Endodermal cell (in vitro differentiated cells): ENCODE data around the gene ORAI1. TPM values are rescaled to one million over a fixed set of nuclear protein-coding genes. Genes with fewer than 3 reads are reported as not detected.
"Not testable (repeated sequence)": the region's sequence is repeated elsewhere in the genome, so short reads cannot be mapped to it uniquely, and the experiment has no call there.

Experiments
- DNase-seq: peaks from one replicate; pipeline ENCODE4 v3.0.0-alpha.2; 2017
- H3K27ac ChIP-seq: 2 replicates; pipeline ENCODE4 v1.5.1; 2013; ENCODE audit warnings: mild to moderate bottlenecking, low read depth, low read length, moderate library complexity
- H3K27me3 ChIP-seq: 2 replicates; pipeline ENCODE4 v1.6.1; 2013; ENCODE audit warnings: mild to moderate bottlenecking, low read length, moderate library complexity; ENCODE audit not compliant: insufficient read depth, control insufficient read depth, poor library complexity, severe bottlenecking
- H3K36me3 ChIP-seq: 2 replicates; pipeline ENCODE4 v1.7.0; 2013; ENCODE audit warnings: mild to moderate bottlenecking, low read length, moderate library complexity; ENCODE audit not compliant: control insufficient read depth, insufficient read depth
- H3K4me1 ChIP-seq: one replicate; pipeline ENCODE4 v1.7.0; 2013; ENCODE audit warnings: low read length; ENCODE audit not compliant: control insufficient read depth, insufficient read depth
- H3K4me3 ChIP-seq: 2 replicates; pipeline ENCODE4 v1.5.1; 2013; ENCODE audit warnings: mild to moderate bottlenecking, low read length, moderate library complexity
- H3K9ac ChIP-seq: 2 replicates; pipeline ENCODE4 v1.6.1; 2013; ENCODE audit warnings: mild to moderate bottlenecking, low read length, moderate library complexity; ENCODE audit not compliant: poor library complexity, severe bottlenecking; ENCODE audit errors: extremely low read depth
- H3K9me3 ChIP-seq: 2 replicates; pipeline ENCODE4 v1.6.1; 2013; ENCODE audit warnings: mild to moderate bottlenecking, low read length, moderate library complexity; ENCODE audit not compliant: control insufficient read depth
- H3K27ac Mint-ChIP-seq: 2 replicates; pipeline ENCODE4 v1.8.0; 2020; ENCODE audit warnings: mixed read lengths
- H3K27me3 Mint-ChIP-seq: 2 replicates; pipeline ENCODE4 v1.8.0; 2021; ENCODE audit warnings: mild to moderate bottlenecking, mixed read lengths; ENCODE audit not compliant: insufficient read depth
- H3K36me3 Mint-ChIP-seq: 2 replicates; pipeline ENCODE4 v1.8.0; 2020; ENCODE audit warnings: low read depth, mixed read lengths
- H3K4me1 Mint-ChIP-seq: 2 replicates; pipeline ENCODE4 v1.8.0; 2020; ENCODE audit warnings: mixed read lengths
- H3K4me3 Mint-ChIP-seq: 2 replicates; pipeline ENCODE4 v1.8.0; 2020; ENCODE audit warnings: mild to moderate bottlenecking, moderate library complexity, mixed read lengths
- H3K9me3 Mint-ChIP-seq: 2 replicates; pipeline ENCODE4 v1.8.0; 2020; ENCODE audit warnings: mild to moderate bottlenecking, mixed read lengths
- WGBS, 2 experiments: methylation state at CpG; one replicate each; pipeline versions ENCODE4 v1.1.5 to v1.1.7; 2013; ENCODE audit warnings: missing lambda C conversion rate in 2 of 2, mixed read lengths in 1 of 2; ENCODE audit not compliant: insufficient coverage in 1 of 2, insufficient read length in 1 of 2; 5-methylcytosine and 5-hydroxymethylcytosine counted together
- total RNA-seq, 2 donors: library from RNA; stranded (reverse); fragmentation: NEBNext Ultra II Directional in 1 of 2; extraction: Animal tissue kit (Norgen Biotek cat#: 25700) in 1 of 2; gene quantifications; 2 replicates in 1 of 2; 3 replicates in 1 of 2; pipeline ENCODE4 v1.2.1, GENCODE V29; 2021
- TF ChIP-seq, protein P1 (sequence below): fragments of 200-600 bp; sonication (generic); conservative IDR thresholded peaks from 2 replicates; pipeline ENCODE4 v1.5.0; 2021; ENCODE audit warnings: antibody characterized with exemption, mild to moderate bottlenecking

The ORAI1 gene
- total RNA-seq, 2 donors from 2014 or later: 35.3 to 39.2 TPM

DNA sequence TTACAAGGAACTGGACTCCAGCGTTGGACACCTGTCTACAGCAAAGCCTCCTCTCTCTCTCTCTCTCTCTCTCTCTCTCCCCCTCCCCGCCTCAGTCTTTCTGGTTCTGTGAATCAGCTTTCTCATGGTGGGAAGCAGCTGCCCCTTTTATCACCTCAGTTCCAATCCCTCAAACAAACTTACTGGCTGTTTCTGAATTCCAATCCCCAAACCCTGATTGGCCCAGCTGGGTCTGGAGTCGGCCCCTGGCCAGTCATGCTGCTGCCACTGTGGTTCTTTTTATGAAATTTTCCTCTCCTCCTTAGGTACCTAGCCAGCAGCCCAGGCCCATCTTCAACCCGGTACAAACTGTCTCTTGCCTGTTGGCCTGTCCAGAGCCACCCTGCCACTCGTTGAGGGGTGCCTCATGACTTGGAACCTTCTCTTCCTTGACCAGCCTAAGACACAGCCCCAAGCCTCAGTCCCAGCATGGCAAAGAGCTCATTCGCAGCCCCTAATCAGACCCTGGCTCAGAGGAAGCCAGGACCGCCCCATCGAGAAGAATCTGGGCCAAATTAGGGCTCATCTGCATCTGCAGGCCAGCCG, 52.5 kb downstream of the ORAI1 start:
- H3K27ac Mint-ChIP-seq: peak overlapping the region; percentile 84
- no peak overlapping the region for H3K27ac ChIP-seq
- 78 to 79% methylated on average over 6 to 9 of the region's 9 CpGs for WGBS, 2 experiments

DNA sequence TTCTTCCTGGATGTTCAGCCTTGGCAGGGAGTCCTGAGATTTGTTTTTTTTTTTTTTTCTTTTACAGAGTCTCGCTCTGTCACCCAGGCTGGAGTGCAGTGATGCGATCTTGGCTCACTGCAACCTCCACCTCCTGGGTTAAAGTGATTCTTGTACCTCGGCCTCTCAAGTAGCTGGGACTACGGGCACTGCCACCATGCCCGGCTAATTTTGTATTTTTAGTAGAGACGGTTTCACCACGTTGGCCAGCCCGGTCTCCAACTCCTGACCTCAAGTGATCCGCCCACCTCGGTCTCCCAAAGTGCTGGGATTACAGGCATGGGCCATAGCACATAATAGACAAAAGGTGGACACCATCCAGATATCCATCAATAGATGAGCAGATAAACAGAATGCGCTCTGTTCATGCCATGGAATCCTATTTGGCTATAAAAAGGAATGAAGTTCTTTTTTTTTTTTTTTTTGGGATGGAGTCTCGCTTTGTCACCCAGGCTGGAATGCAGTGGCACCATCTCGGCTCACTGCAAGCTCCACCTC, 53.4 kb downstream of the ORAI1 start:
- H3K9me3 ChIP-seq, H3K4me3 ChIP-seq, H3K36me3 Mint-ChIP-seq, H3K36me3 ChIP-seq, H3K27me3 Mint-ChIP-seq, H3K4me3 Mint-ChIP-seq, H3K27me3 ChIP-seq, DNase-seq, H3K9me3 Mint-ChIP-seq, H3K9ac ChIP-seq, H3K27ac ChIP-seq, H3K4me1 ChIP-seq: not testable (repeated sequence)
- H3K4me1 Mint-ChIP-seq: peaks cover 19% of the 10 kb centered on the region
- peak overlapping the region; percentile 84 for H3K27ac Mint-ChIP-seq
- WGBS, 2 experiments: 93 to 97% methylated on average over 10 to 13 of the region's 13 CpGs

More for the DNA sequence above, 52.5 kb downstream of the ORAI1 start:
- no peaks in the 10 kb centered on the region for H3K9me3 ChIP-seq
- no peak overlapping the region for H3K4me3 Mint-ChIP-seq
- H3K27me3 ChIP-seq: no peaks in the 10 kb centered on the region
- H3K36me3 ChIP-seq: no peaks in the 10 kb centered on the region
- H3K9me3 Mint-ChIP-seq: no peaks in the 10 kb centered on the region
- peaks cover 19% of the 10 kb centered on the region for H3K4me1 Mint-ChIP-seq
- H3K36me3 Mint-ChIP-seq: no peaks in the 10 kb centered on the region
- H3K9ac ChIP-seq: no peak overlapping the region
- peak; percentile 84 for DNase-seq
- TF ChIP-seq, protein P1, sequence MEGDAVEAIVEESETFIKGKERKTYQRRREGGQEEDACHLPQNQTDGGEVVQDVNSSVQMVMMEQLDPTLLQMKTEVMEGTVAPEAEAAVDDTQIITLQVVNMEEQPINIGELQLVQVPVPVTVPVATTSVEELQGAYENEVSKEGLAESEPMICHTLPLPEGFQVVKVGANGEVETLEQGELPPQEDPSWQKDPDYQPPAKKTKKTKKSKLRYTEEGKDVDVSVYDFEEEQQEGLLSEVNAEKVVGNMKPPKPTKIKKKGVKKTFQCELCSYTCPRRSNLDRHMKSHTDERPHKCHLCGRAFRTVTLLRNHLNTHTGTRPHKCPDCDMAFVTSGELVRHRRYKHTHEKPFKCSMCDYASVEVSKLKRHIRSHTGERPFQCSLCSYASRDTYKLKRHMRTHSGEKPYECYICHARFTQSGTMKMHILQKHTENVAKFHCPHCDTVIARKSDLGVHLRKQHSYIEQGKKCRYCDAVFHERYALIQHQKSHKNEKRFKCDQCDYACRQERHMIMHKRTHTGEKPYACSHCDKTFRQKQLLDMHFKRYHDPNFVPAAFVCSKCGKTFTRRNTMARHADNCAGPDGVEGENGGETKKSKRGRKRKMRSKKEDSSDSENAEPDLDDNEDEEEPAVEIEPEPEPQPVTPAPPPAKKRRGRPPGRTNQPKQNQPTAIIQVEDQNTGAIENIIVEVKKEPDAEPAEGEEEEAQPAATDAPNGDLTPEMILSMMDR: no peak
- no peak overlapping the region for H3K4me3 ChIP-seq
- peaks cover 3% of the 10 kb centered on the region for H3K4me1 ChIP-seq
- no peaks in the 10 kb centered on the region for H3K27me3 Mint-ChIP-seq

DNA sequence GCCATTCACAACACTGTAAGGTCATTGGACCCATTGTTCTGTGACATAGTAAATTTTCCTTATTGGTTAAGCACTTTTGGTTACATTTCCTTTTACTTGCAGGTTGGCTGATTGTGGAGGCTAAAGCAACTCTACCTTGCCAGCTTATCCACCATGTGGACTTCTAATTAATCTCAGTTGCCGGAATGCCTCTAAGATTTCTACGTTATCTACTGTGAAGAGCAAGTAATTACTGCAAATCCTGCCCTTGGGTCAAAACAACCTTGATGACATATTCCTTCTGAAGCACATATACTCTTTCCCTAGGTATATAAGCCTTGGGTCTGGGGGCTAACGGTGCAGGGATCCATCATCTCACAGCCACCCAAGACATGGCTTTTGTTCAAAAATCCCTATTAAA, 62.6 kb downstream of the ORAI1 start:
- 86 to 89% methylated on average over 1 to 3 of the region's 3 CpGs for WGBS, 2 experiments
- H3K27ac Mint-ChIP-seq: no peak overlapping the region
- no peaks in the 10 kb centered on the region for H3K36me3 Mint-ChIP-seq

More for the DNA sequence above, 62.6 kb downstream of the ORAI1 start:
- Mint-ChIP-seq H3K27me3 (no peaks in the 10 kb centered on the region), H3K9me3 (no peaks in the 10 kb centered on the region), H3K4me1 (peaks cover 2% of the 10 kb centered on the region), H3K4me3 (no peak overlapping the region)
- no peak overlapping the region for H3K27ac ChIP-seq
- no peaks in the 10 kb centered on the region for H3K9me3 ChIP-seq
- H3K9ac ChIP-seq: no peak overlapping the region
- DNase-seq: no peak
- H3K4me3 ChIP-seq: no peak overlapping the region
- TF ChIP-seq, protein P1: no peak
- no peaks in the 10 kb centered on the region for H3K4me1 ChIP-seq
- H3K36me3 ChIP-seq: no peaks in the 10 kb centered on the region
- H3K27me3 ChIP-seq: no peaks in the 10 kb centered on the region
